HEK293T (cell line): ENCODE data around the gene CDK13.

ENCODE experiments used
- BHLHE40 ChIP-seq: fragments of 450-650 bp; IDR thresholded peaks from 2 replicates; pipeline ENCODE4 v1.6.1; 2016; ENCODE audit warnings: mild to moderate bottlenecking, moderate library complexity, borderline replicate concordance
- ELF4 ChIP-seq: fragments of 450-650 bp; IDR thresholded peaks from 2 replicates; pipeline ENCODE4 v1.6.1; 2017; ENCODE audit warnings: antibody characterized with exemption
- FOXA1 ChIP-seq: fragments of 450-650 bp; IDR thresholded peaks from 2 replicates; pipeline ENCODE4 v1.6.1; 2016; ENCODE audit warnings: mild to moderate bottlenecking
- FOXM1 ChIP-seq: fragments of 450-650 bp; IDR thresholded peaks from 2 replicates; pipeline ENCODE4 v1.6.1; 2017; ENCODE audit warnings: mild to moderate bottlenecking, borderline replicate concordance
- HDGF ChIP-seq: fragments of 450-650 bp; IDR thresholded peaks from 2 replicates; pipeline ENCODE4 v1.6.1; 2017; ENCODE audit warnings: antibody characterized with exemption, borderline replicate concordance
- L3MBTL2 ChIP-seq: fragments of 450-650 bp; conservative IDR thresholded peaks from 2 replicates; pipeline ENCODE4 v1.6.1; 2016; ENCODE audit warnings: mild to moderate bottlenecking
- NFRKB ChIP-seq: fragments of 450-650 bp; IDR thresholded peaks from 2 replicates; pipeline ENCODE4 v1.6.1; 2016; ENCODE audit warnings: mild to moderate bottlenecking, moderate library complexity
- PKNOX1 ChIP-seq: fragments of 450-650 bp; IDR thresholded peaks from 2 replicates; pipeline ENCODE4 v1.6.1; 2016
- SP1 ChIP-seq: fragments of 450-650 bp; IDR thresholded peaks from 2 replicates; pipeline ENCODE4 v1.6.1; 2017
- SUZ12 ChIP-seq: fragments of 450-650 bp; IDR thresholded peaks from 2 replicates; pipeline ENCODE4 v1.6.1; 2016; ENCODE audit warnings: mild to moderate bottlenecking
- TARDBP ChIP-seq: fragments of 450-650 bp; IDR thresholded peaks from 2 replicates; pipeline ENCODE4 v1.6.1; 2016
- ZNF384 ChIP-seq: fragments of 450-650 bp; IDR thresholded peaks from 2 replicates; pipeline ENCODE4 v1.6.1; 2016

GRCh38 chr7:40003597-40003996, 53.5 kb downstream of the CDK13 start:
- TF ChIP-seq PKNOX1 = no peak
- TF ChIP-seq HDGF = no peak
- no peak for TF ChIP-seq TARDBP
- no peak for TF ChIP-seq SP1
- no peak for TF ChIP-seq BHLHE40
- TF ChIP-seq FOXM1 = no peak
- no peak for TF ChIP-seq SUZ12
- no peak for TF ChIP-seq NFRKB
- TF ChIP-seq FOXA1 = no peak
- no peak for TF ChIP-seq L3MBTL2
- TF ChIP-seq ZNF384 = no peak
- TF ChIP-seq ELF4 = no peak
